GM12891 (cell line): ENCODE measurements around the gene GBP7.

Experiments
- POLR2A ChIP-seq: IDR thresholded peaks from 2 replicates; pipeline ENCODE4 v1.6.1; 2011; ENCODE audit warnings: low read depth, low read length, control low read depth
- POLR2AphosphoS5 ChIP-seq: IDR thresholded peaks from 2 replicates; pipeline ENCODE4 v1.6.1; 2011; ENCODE audit warnings: low read depth, low read length, control low read depth
- POU2F2 ChIP-seq: IDR thresholded peaks from 2 replicates; pipeline ENCODE4 v1.6.1; 2011; ENCODE audit warnings: low read depth, mild to moderate bottlenecking, control low read depth, low read length, moderate library complexity
- TAF1 ChIP-seq: IDR thresholded peaks from 2 replicates; pipeline ENCODE4 v1.6.1; 2011; ENCODE audit warnings: low read depth, low read length, control low read depth

DNA sequence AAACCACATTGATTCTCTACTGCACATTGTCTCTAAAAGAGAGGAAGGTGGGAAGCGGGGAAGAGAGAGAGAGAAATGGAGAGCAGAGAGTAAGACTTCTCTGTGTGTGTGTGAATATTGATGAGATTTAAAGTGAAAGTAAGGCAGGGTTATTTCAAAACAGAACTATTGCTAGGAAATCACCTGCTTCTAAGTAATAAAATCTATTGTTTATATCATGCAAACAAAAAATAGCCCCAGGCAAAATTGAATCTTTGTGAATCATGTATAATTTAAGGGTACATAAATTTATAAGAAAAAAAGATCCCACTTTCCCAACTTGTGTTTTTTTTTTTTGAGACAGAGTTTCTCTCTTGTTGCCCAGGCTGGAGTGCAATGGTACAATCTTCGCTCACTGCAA lies 1.2 kb upstream of the GBP7 start:
- TF ChIP-seq TAF1 (no peak), POLR2A (no peak), POLR2AphosphoS5 (no peak), POU2F2 (no peak)
